Ramos (cell line): Measurements from ENCODE around the gene APOA4.
"Not testable (repeated sequence)": the region's sequence is repeated elsewhere in the genome, so short reads cannot be mapped to it uniquely, and the experiment has no call there.

Source experiments
- in situ Hi-C: fragments of 300-500 bp; cut with MboI; formaldehyde crosslinking; loops from one replicate; pipeline ENCODE4 v1.14.3; 2022; ENCODE audit warnings: low sequenced_read_pairs; ENCODE audit not compliant: unreplicated experiment

The APOA4 gene

GRCh38 chr11:116808262-116809175, 14.6 kb downstream of the APOA4 start:
- in situ Hi-C loops, result no loop called here

- in situ Hi-C loops, result no loop called here
Observed at GRCh38 chr11:116807601-116808261, 15.4 kb downstream of the APOA4 start.

- in situ Hi-C loops, result no loop called here
Observed at GRCh38 chr11:116804001-116804400, 19.1 kb downstream of the APOA4 start.

GRCh38 chr11:116801662-116802061, 21.4 kb downstream of the APOA4 start:
- in situ Hi-C loops, result not testable (repeated sequence)

GRCh38 chr11:116800610-116801009, 22.5 kb downstream of the APOA4 start:
- in situ Hi-C loops, result no loop called here

GRCh38 chr11:116798368-116798767, 24.7 kb downstream of the APOA4 start:
- in situ Hi-C loops, result no loop called here

GRCh38 chr11:116797816-116798215, 25.3 kb downstream of the APOA4 start:
- in situ Hi-C loops, result no loop called here

- in situ Hi-C loops, result no loop called here
Observed at GRCh38 chr11:116796548-116796947, 26.6 kb downstream of the APOA4 start.

GRCh38 chr11:116794851-116795250, 28.3 kb downstream of the APOA4 start:
- in situ Hi-C loops, result loop anchor here (5.0 kb wide), 1 partner anchor 312 kb away; no protein-coding TSS in a partner anchor

GRCh38 chr11:116793772-116794097, 29.4 kb downstream of the APOA4 start:
- in situ Hi-C loops, result loop anchor here (5.0 kb wide), 1 partner anchor 314 kb away; no protein-coding TSS in a partner anchor

GRCh38 chr11:116792869-116793771, 30.0 kb downstream of the APOA4 start:
- in situ Hi-C loops, result loop anchor here (5.0 kb wide), 1 partner anchor 314 kb away; no protein-coding TSS in a partner anchor

- in situ Hi-C loops, result loop anchor here (5.0 kb wide), 1 partner anchor 315 kb away; no protein-coding TSS in a partner anchor
Observed at GRCh38 chr11:116792144-116792868, 30.8 kb downstream of the APOA4 start.

GRCh38 chr11:116791813-116792143, 31.3 kb downstream of the APOA4 start, which contains the start of gene APOA5:
Gene APOA5 (minus strand): TSS chr11:116791879. CDS start chr11:116791860, 19 bp downstream.
- in situ Hi-C loops, result loop anchor here (5.0 kb wide), 1 partner anchor 316 kb away; no protein-coding TSS in a partner anchor

GRCh38 chr11:116791002-116791812, 31.9 kb downstream of the APOA4 start:
- in situ Hi-C loops, result loop anchor here (5.0 kb wide), 1 partner anchor 316 kb away; no protein-coding TSS in a partner anchor

GRCh38 chr11:116790167-116791001, 32.7 kb downstream of the APOA4 start:
- in situ Hi-C loops, result loop anchor here (5.0 kb wide), 1 partner anchor 317 kb away; no protein-coding TSS in a partner anchor

- in situ Hi-C loops, result no loop called here
Observed at GRCh38 chr11:116788975-116789374, 34.1 kb downstream of the APOA4 start.

GRCh38 chr11:116788534-116788933, 34.6 kb downstream of the APOA4 start:
- in situ Hi-C loops, result no loop called here
